SH-SY5Y (cell line): ENCODE data around the gene CALD1.

ENCODE experiments used
- GATA2 ChIP-seq: IDR thresholded peaks from 2 replicates; pipeline ENCODE4 v1.6.1; 2011; ENCODE audit warnings: mild to moderate bottlenecking, low read depth, low read length
- GATA3 ChIP-seq: IDR thresholded peaks from 2 replicates; pipeline ENCODE4 v1.6.1; 2011; ENCODE audit warnings: low read depth, mild to moderate bottlenecking, low read length, moderate library complexity

- no peak for TF ChIP-seq GATA3
- TF ChIP-seq GATA2, result no peak
These were observed 59.9 kb downstream of the CALD1 start for GRCh38 chr7:134839298-134839697.
